IMR-90 (cell line): ENCODE measurements around the gene MRGPRF. TPM values are rescaled to one million over a fixed set of nuclear protein-coding genes. Genes with fewer than 3 reads are reported as not detected.

ENCODE experiments used
- ATAC-seq: fragments of 200-7000 bp; cut with Tn5 transposase; 2 replicates; pipeline ENCODE4 v1.9.1; 2020; ENCODE audit warnings: low read depth, mild to moderate bottlenecking, moderate library complexity
- BruUV-seq: library from RNA; stranded (reverse); fragments of 400-500 nt; replicated peaks from 2 replicates; lab custom pipeline; 2021; lab: Mats Ljungman, UMichigan
- CTCF ChIA-PET: fragments of 300-600 bp; formaldehyde crosslinking; extraction: SDS; loops from one replicate; lab custom pipeline; 2021; ENCODE audit warnings: antibody characterized with exemption; lab: Yijun Ruan, JAX
- POLR2A ChIA-PET: fragments of 300-600 bp; sonication (Branson Sonifier 250); formaldehyde crosslinking; loops from one replicate; lab custom pipeline; 2022; ENCODE audit warnings: antibody characterized with exemption; ENCODE audit not compliant: unreplicated experiment; lab: Charles Lee
- DNase-seq: peaks from one replicate; pipeline ENCODE4 v3.0.0; 2013
- H2AFZ ChIP-seq: replicated peaks from 2 replicates; pipeline ENCODE3; 2013; ENCODE audit warnings: low read length, mild to moderate bottlenecking; ENCODE audit not compliant: poor library complexity
- H2AK5ac ChIP-seq: 2 replicates; pipeline ENCODE4 v1.6.1; 2013; ENCODE audit warnings: low read depth, low read length, inconsistent platforms
- H2AK9ac ChIP-seq: replicated peaks from 2 replicates; pipeline ENCODE3; 2013; ENCODE audit warnings: mild to moderate bottlenecking, low read depth, low read length, moderate library complexity; ENCODE audit not compliant: poor library complexity
- H2BK120ac ChIP-seq: 2 replicates; pipeline ENCODE4 v1.6.1; 2013; ENCODE audit warnings: low read depth, low read length, inconsistent platforms
- H2BK15ac ChIP-seq: 3 replicates; pipeline ENCODE4 v1.6.1; 2013; ENCODE audit warnings: low read depth, low read length, inconsistent platforms
- H2BK20ac ChIP-seq: 2 replicates; pipeline ENCODE4 v1.6.1; 2013; ENCODE audit warnings: low read depth, mild to moderate bottlenecking, inconsistent platforms, low read length, moderate library complexity
- H2BK5ac ChIP-seq: 2 replicates; pipeline ENCODE4 v1.6.1; 2013; ENCODE audit warnings: mild to moderate bottlenecking, low read depth, low read length, inconsistent platforms; ENCODE audit not compliant: poor library complexity, severe bottlenecking
- H3K14ac ChIP-seq: replicated peaks from 2 replicates; pipeline ENCODE4 v1.6.1; 2013; ENCODE audit warnings: low read depth, low read length, inconsistent platforms
- H3K18ac ChIP-seq: 2 replicates; pipeline ENCODE4 v1.6.1; 2013; ENCODE audit warnings: low read depth, low read length, control low read depth
- H3K23ac ChIP-seq: 2 replicates; pipeline ENCODE4 v1.6.1; 2013; ENCODE audit warnings: low read depth, low read length, inconsistent platforms
- H3K27ac ChIP-seq: 2 replicates; pipeline ENCODE4 v1.5.1; 2013; ENCODE audit warnings: mild to moderate bottlenecking, control low read depth, low read length; ENCODE audit not compliant: insufficient read depth
- H3K27me3 ChIP-seq: 2 replicates; pipeline ENCODE4 v1.6.1; 2013; ENCODE audit warnings: low read length; ENCODE audit not compliant: control insufficient read depth, insufficient read depth
- H3K36me3 ChIP-seq: 2 replicates; pipeline ENCODE4 v1.6.1; 2013; ENCODE audit warnings: low read length, mixed read lengths; ENCODE audit not compliant: control insufficient read depth, insufficient read depth
- H3K4ac ChIP-seq: 2 replicates; pipeline ENCODE4 v1.6.1; 2013; ENCODE audit warnings: low read depth, low read length, inconsistent platforms
- H3K4me1 ChIP-seq: 2 replicates; pipeline ENCODE4 v1.6.1; 2013; ENCODE audit warnings: low read length, mixed read lengths; ENCODE audit not compliant: control insufficient read depth, insufficient read depth
- H3K4me2 ChIP-seq: 2 replicates; pipeline ENCODE4 v1.6.1; 2013; ENCODE audit warnings: low read depth, mild to moderate bottlenecking, control low read depth, low read length, moderate library complexity
- H3K4me3 ChIP-seq: 2 replicates; pipeline ENCODE4 v1.5.1; 2013; ENCODE audit warnings: low read depth, mild to moderate bottlenecking, control low read depth, low read length, moderate library complexity; ENCODE audit not compliant: insufficient read depth
- H3K56ac ChIP-seq: 2 replicates; pipeline ENCODE4 v1.6.1; 2013; ENCODE audit warnings: low read length, inconsistent platforms; ENCODE audit not compliant: insufficient read depth; ENCODE audit errors: extremely low read depth
- H3K79me1 ChIP-seq, 2 experiments: 2 replicates each; pipeline ENCODE4 v1.6.1; 2013; ENCODE audit warnings: low read length in 2 of 2, inconsistent platforms in 1 of 2, low read depth in 1 of 2
- H3K9ac ChIP-seq: 2 replicates; pipeline ENCODE4 v1.6.1; 2013; ENCODE audit warnings: low read depth, low read length, control low read depth
- H3K9me1 ChIP-seq: 2 replicates; pipeline ENCODE4 v1.6.1; 2013; ENCODE audit warnings: low read length, inconsistent platforms; ENCODE audit not compliant: insufficient read depth
- H3K9me3 ChIP-seq: 2 replicates; pipeline ENCODE4 v1.6.1; 2013; ENCODE audit warnings: low read length; ENCODE audit not compliant: control insufficient read depth, insufficient read depth
- H4K20me1 ChIP-seq: 2 replicates; pipeline ENCODE4 v1.6.1; 2013; ENCODE audit warnings: low read length, inconsistent platforms; ENCODE audit not compliant: insufficient read depth
- H4K5ac ChIP-seq: 2 replicates; pipeline ENCODE4 v1.6.1; 2013; ENCODE audit warnings: mild to moderate bottlenecking, low read depth, low read length, control low read depth
- H4K8ac ChIP-seq, 2 experiments: 2 replicates each; pipeline ENCODE4 v1.6.1; 2013; ENCODE audit warnings: low read depth in 2 of 2, low read length in 2 of 2, control low read depth in 1 of 2, inconsistent platforms in 1 of 2
- H4K91ac ChIP-seq: 2 replicates; pipeline ENCODE4 v1.6.1; 2013; ENCODE audit warnings: low read depth, low read length, inconsistent platforms; ENCODE audit not compliant: insufficient read depth
- BHLHE40 ChIP-seq: fragments of 150-350 bp; IDR thresholded peaks from 2 replicates; pipeline ENCODE4 v1.6.1; 2016; ENCODE audit warnings: mild to moderate bottlenecking, low read depth, low read length
- CEBPB ChIP-seq: IDR thresholded peaks from 2 replicates; pipeline ENCODE4 v1.6.1; 2012; ENCODE audit warnings: low read depth, low read length, improper control_type of control experiment
- CHD1 ChIP-seq: IDR thresholded peaks from 2 replicates; pipeline ENCODE4 v1.6.1; 2012; ENCODE audit warnings: low read depth, low read length, improper control_type of control experiment
- CTCF ChIP-seq: conservative IDR thresholded peaks from 2 replicates; pipeline ENCODE4 v1.5.1; 2012; ENCODE audit warnings: mild to moderate bottlenecking, low read depth, low read length, improper control_type of control experiment
- FOS ChIP-seq: fragments of 150-350 bp; IDR thresholded peaks from 2 replicates; pipeline ENCODE4 v1.6.1; 2016; ENCODE audit warnings: low read depth, low read length
- MAFK ChIP-seq: IDR thresholded peaks from 2 replicates; pipeline ENCODE4 v1.6.1; 2012; ENCODE audit warnings: low read depth, low read length, improper control_type of control experiment
- MAZ ChIP-seq: IDR thresholded peaks from 2 replicates; pipeline ENCODE4 v1.6.1; 2012; ENCODE audit warnings: low read depth, mild to moderate bottlenecking, low read length, improper control_type of control experiment, moderate library complexity, borderline replicate concordance
- MXI1 ChIP-seq: IDR thresholded peaks from 2 replicates; pipeline ENCODE4 v1.6.1; 2012; ENCODE audit warnings: low read depth, mild to moderate bottlenecking, low read length, moderate library complexity, borderline replicate concordance
- NFE2L2 ChIP-seq: fragments of 150-350 bp; IDR thresholded peaks from 2 replicates; pipeline ENCODE4 v1.6.1; 2016; ENCODE audit warnings: low read depth, mild to moderate bottlenecking, low read length
- POLR2A ChIP-seq: IDR thresholded peaks from 2 replicates; pipeline ENCODE4 v1.6.1; 2012; ENCODE audit warnings: mild to moderate bottlenecking, low read depth, low read length
- RAD21 ChIP-seq: IDR thresholded peaks from 2 replicates; pipeline ENCODE4 v1.6.1; 2012; ENCODE audit warnings: low read length, improper control_type of control experiment
- RCOR1 ChIP-seq: IDR thresholded peaks from 2 replicates; pipeline ENCODE4 v1.6.1; 2012; ENCODE audit warnings: mild to moderate bottlenecking, low read length, improper control_type of control experiment; ENCODE audit not compliant: insufficient replicate concordance
- SMC3 ChIP-seq: fragments of 150-350 bp; IDR thresholded peaks from 2 replicates; pipeline ENCODE4 v1.6.1; 2016; ENCODE audit warnings: low read depth, mild to moderate bottlenecking, antibody characterized with exemption, low read length, moderate library complexity
- USF2 ChIP-seq: fragments of 150-350 bp; IDR thresholded peaks from 2 replicates; pipeline ENCODE4 v1.6.1; 2017; ENCODE audit warnings: mild to moderate bottlenecking, antibody characterized with exemption, low read length, low read depth
- WGBS, 2 experiments: methylation state at CpG; one replicate each; pipeline versions ENCODE4 v1.1.5 to v1.1.7; 2013; ENCODE audit warnings: missing lambda C conversion rate in 2 of 2; ENCODE audit not compliant: insufficient read length in 1 of 2; ENCODE audit errors: extremely low coverage in 2 of 2; 5-methylcytosine and 5-hydroxymethylcytosine counted together
- dilution Hi-C: fragments of 300-500 bp; cut with HindIII; formaldehyde crosslinking; loops from one replicate; pipeline ENCODE4 v1.14.3; 2018; ENCODE audit warnings: low sequenced_read_pairs; ENCODE audit not compliant: unreplicated experiment
- in situ Hi-C: fragments of 300-500 bp; cut with MboI; formaldehyde crosslinking; loops from 3 replicates; pipeline ENCODE4 v1.14.3; 2019; ENCODE audit warnings: low sequenced_read_pairs, inconsistent platforms, mixed read lengths
- intact Hi-C: fragments of 100-400 bp; cut with micrococcal nuclease; formaldehyde crosslinking; loops from 2 replicates; pipeline ENCODE4 v1.10.0; 2022
- polyA plus RNA-seq, 3 experiments: library from polyadenylated mRNA; depleted of rRNA; stranded (reverse); fragments of >200 nt; gene quantifications; 2 replicates each; pipeline ENCODE4 v1.2.3, GENCODE V29; 2012; ENCODE audit warnings: low replicate concordance in 1 of 3
- total RNA-seq: library from RNA; depleted of rRNA; stranded (reverse); fragments of >200 nt; gene quantifications from 2 replicates; pipeline ENCODE4 v1.2.3, GENCODE V29; 2012
- TF ChIP-seq, protein P1 (sequence below): fragments of 150-350 bp; IDR thresholded peaks from 2 replicates; pipeline ENCODE4 v1.6.1; 2016; ENCODE audit warnings: low read depth, mild to moderate bottlenecking, low read length, moderate library complexity, borderline replicate concordance

MRGPRF gene
- total and polyA plus RNA-seq, 2 of the 4 experiments (the other 2 are of a cell fraction): 6.3 to 28.8 TPM

GRCh38 chr11:68959465-68960293 is 53.4 kb downstream of the MRGPRF start:
- Histone ChIP-seq H2BK20ac (no peak overlapping the region), H3K4me2 (no peak overlapping the region), H2BK5ac (no peak overlapping the region), H3K4ac (no peak overlapping the region), H3K23ac (no peak overlapping the region), H2BK120ac (no peak overlapping the region), H2AFZ (no peak overlapping the region), H4K8ac (no peak overlapping the region), H2BK15ac (no peak overlapping the region), H3K4me1 (no peaks in the 10 kb centered on the region), H3K36me3 (no peaks in the 10 kb centered on the region), H3K56ac (no peak overlapping the region), H4K20me1 (no peaks in the 10 kb centered on the region), H4K5ac (no peak overlapping the region), H3K9ac (no peak overlapping the region), H3K9me1 (no peaks in the 10 kb centered on the region), H3K27me3 (peaks cover 9% of the 10 kb centered on the region), H3K79me1 (no peaks in the 10 kb centered on the region), H2AK9ac (no peak overlapping the region), H3K18ac (no peak overlapping the region), H3K27ac (no peak overlapping the region), H4K91ac (no peak overlapping the region), H2AK5ac (no peak overlapping the region), H3K4me3 (no peak overlapping the region), H3K14ac (no peak overlapping the region), H3K9me3 (peaks cover 3% of the 10 kb centered on the region; the same call in 1 of the 2 replicates)
- ATAC-seq: no peak
- WGBS, 2 experiments: 86% methylated on average over 19 of the region's 31 CpGs; no CpG with 5 or more reads in 1 of the 2 experiments
- dilution Hi-C loops (no loop called here), intact Hi-C loops (no loop called here), in situ Hi-C loops (no loop called here)
- POLR2A ChIA-PET: no interaction called here
- BruUV-seq: no TSS peak
- DNase-seq: no peak
- CTCF ChIA-PET: no interaction called here
- no peak for TF ChIP-seq RCOR1
- TF ChIP-seq POLR2A: no peak
- TF ChIP-seq NFE2L2: no peak
- TF ChIP-seq MAFK: no peak
- TF ChIP-seq MAZ: no peak
- TF ChIP-seq, protein P1, sequence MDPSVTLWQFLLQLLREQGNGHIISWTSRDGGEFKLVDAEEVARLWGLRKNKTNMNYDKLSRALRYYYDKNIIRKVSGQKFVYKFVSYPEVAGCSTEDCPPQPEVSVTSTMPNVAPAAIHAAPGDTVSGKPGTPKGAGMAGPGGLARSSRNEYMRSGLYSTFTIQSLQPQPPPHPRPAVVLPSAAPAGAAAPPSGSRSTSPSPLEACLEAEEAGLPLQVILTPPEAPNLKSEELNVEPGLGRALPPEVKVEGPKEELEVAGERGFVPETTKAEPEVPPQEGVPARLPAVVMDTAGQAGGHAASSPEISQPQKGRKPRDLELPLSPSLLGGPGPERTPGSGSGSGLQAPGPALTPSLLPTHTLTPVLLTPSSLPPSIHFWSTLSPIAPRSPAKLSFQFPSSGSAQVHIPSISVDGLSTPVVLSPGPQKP: no peak
- TF ChIP-seq CEBPB: no peak
- no peak for TF ChIP-seq BHLHE40
- TF ChIP-seq SMC3: no peak
- TF ChIP-seq CHD1: no peak
- TF ChIP-seq RAD21: no peak
- no peak for TF ChIP-seq USF2
- TF ChIP-seq MXI1: no peak
- TF ChIP-seq FOS: no peak
- no peak for TF ChIP-seq CTCF
